Endothelial cell of umbilical vein (primary cell): ENCODE measurements around the gene GON4L. TPM values are rescaled to one million over a fixed set of nuclear protein-coding genes. Genes with fewer than 3 reads are reported as not detected.
"Not testable (repeated sequence)": the region's sequence is repeated elsewhere in the genome, so short reads cannot be mapped to it uniquely, and the experiment has no call there.

Source experiments
- BruUV-seq: library from RNA; stranded (reverse); fragments of 400-500 nt; replicated peaks from 2 replicates; lab custom pipeline; 2021; lab: Mats Ljungman, UMichigan
- CTCF ChIA-PET: fragments of 300-600, 350-600 bp; sonication (Branson Sonifier 250); formaldehyde crosslinking; loops from one replicate; lab custom pipeline; 2021; ENCODE audit warnings: antibody characterized with exemption, inconsistent platforms; lab: Charles Lee
- POLR2A ChIA-PET: fragments of 300-600, 350-600 bp; sonication (Branson Sonifier 250); formaldehyde crosslinking; loops from one replicate; lab custom pipeline; 2021; ENCODE audit warnings: antibody characterized with exemption, inconsistent platforms; lab: Charles Lee
- DNase-seq: peaks from one replicate; pipeline ENCODE4 v3.0.0-alpha.2; 2011; ENCODE audit warnings: low read depth, low spot score
- FAIRE-seq: peaks from 2 replicates; lab custom pipeline; 2011; peaks lifted over from hg19 to GRCh38; lab: Jason Lieb, UNC
- H2AFZ ChIP-seq: 2 replicates; pipeline ENCODE4 v1.6.0; 2012; ENCODE audit warnings: low read depth, low read length, control low read depth, inconsistent platforms
- H3K27ac ChIP-seq: 2 replicates; pipeline ENCODE4 v1.5.1; 2011; ENCODE audit warnings: low read depth, mild to moderate bottlenecking, control low read depth, low read length, moderate library complexity; ENCODE audit not compliant: insufficient read depth
- H3K27me3 ChIP-seq, 2 experiments: 2 replicates each; pipeline versions ENCODE4 v1.6.0 to v1.6.1; 2011; ENCODE audit warnings: low read length in 2 of 2, mixed read lengths in 1 of 2; ENCODE audit not compliant: control insufficient read depth in 2 of 2, insufficient read depth in 2 of 2
- H3K36me3 ChIP-seq, 2 experiments: 2 replicates in 1 of 2; 3 replicates in 1 of 2; pipeline ENCODE4 v1.5.1; 2011; ENCODE audit warnings: low read length in 2 of 2, mild to moderate bottlenecking in 1 of 2, moderate library complexity in 1 of 2; ENCODE audit not compliant: control insufficient read depth in 2 of 2, insufficient read depth in 2 of 2; ENCODE audit errors: extremely low read depth in 1 of 2
- H3K4me1 ChIP-seq: 3 replicates; pipeline ENCODE4 v1.5.1; 2011; ENCODE audit warnings: mild to moderate bottlenecking, low read length; ENCODE audit not compliant: control insufficient read depth, insufficient read depth; ENCODE audit errors: extremely low read depth
- H3K4me2 ChIP-seq: 2 replicates; pipeline ENCODE4 v1.6.1; 2011; ENCODE audit warnings: low read length, control low read depth, mixed read lengths; ENCODE audit not compliant: insufficient read depth
- H3K4me3 ChIP-seq, 3 experiments: fragments of 200-600 bp in 1 of 3; sonication (generic), shearing (Covaris generic) in 1 of 3; replicated peaks in 1 of 3; 2 replicates each; pipeline ENCODE4 v1.5.1; 2011 to 2016; ENCODE audit warnings: control low read depth in 3 of 3, low read length in 3 of 3, mild to moderate bottlenecking in 2 of 3, inconsistent platforms in 1 of 3, low read depth in 1 of 3, moderate library complexity in 1 of 3; ENCODE audit not compliant: insufficient read depth in 1 of 3
- H3K79me2 ChIP-seq: 2 replicates; pipeline ENCODE4 v1.6.0; 2012; ENCODE audit warnings: low read length, inconsistent platforms; ENCODE audit not compliant: control insufficient read depth, insufficient read depth
- H3K9ac ChIP-seq: replicated peaks from 2 replicates; pipeline ENCODE3; 2011; ENCODE audit warnings: low read length, control low read depth; ENCODE audit not compliant: insufficient read depth; ENCODE audit errors: extremely low read depth
- H3K9me1 ChIP-seq: replicated peaks from 3 replicates; pipeline ENCODE4 v1.6.0; 2011; ENCODE audit warnings: mild to moderate bottlenecking, low read length; ENCODE audit not compliant: control insufficient read depth, insufficient read depth; ENCODE audit errors: extremely low read depth
- H3K9me3 ChIP-seq: replicated peaks from 2 replicates; pipeline ENCODE4 v1.5.1; 2012; ENCODE audit warnings: low read length, inconsistent platforms; ENCODE audit not compliant: control insufficient read depth, insufficient read depth
- H4K20me1 ChIP-seq: replicated peaks from 2 replicates; pipeline ENCODE3; 2011; ENCODE audit warnings: mild to moderate bottlenecking, low read length; ENCODE audit not compliant: control insufficient read depth, insufficient read depth; ENCODE audit errors: extremely low read depth
- EZH2 ChIP-seq: IDR thresholded peaks from 2 replicates; pipeline ENCODE4 v1.6.1; 2012; ENCODE audit warnings: borderline replicate concordance, low read depth, mild to moderate bottlenecking, moderate library complexity, low read length, inconsistent platforms; ENCODE audit not compliant: severe bottlenecking
- FOS ChIP-seq: IDR thresholded peaks from 2 replicates; pipeline ENCODE4 v1.6.1; 2011; ENCODE audit warnings: mild to moderate bottlenecking, low read length, moderate library complexity, borderline replicate concordance; ENCODE audit not compliant: insufficient read depth
- GATA2 ChIP-seq: IDR thresholded peaks from 2 replicates; pipeline ENCODE4 v1.7.0; 2011; ENCODE audit warnings: low read depth, mild to moderate bottlenecking, moderate library complexity, mixed read lengths, low read length; ENCODE audit not compliant: insufficient read length, insufficient read depth
- JUN ChIP-seq: IDR thresholded peaks from 2 replicates; pipeline ENCODE4 v1.6.1; 2011; ENCODE audit warnings: borderline replicate concordance, low read depth; ENCODE audit not compliant: insufficient read length, insufficient read depth
- MAX ChIP-seq: IDR thresholded peaks from 2 replicates; pipeline ENCODE4 v1.6.1; 2011; ENCODE audit not compliant: insufficient read depth, insufficient read length
- MYC ChIP-seq: IDR thresholded peaks from one replicate; pipeline ENCODE4 v1.6.1; 2011; ENCODE audit warnings: mild to moderate bottlenecking, low read depth, low read length
- POLR2A ChIP-seq: IDR thresholded peaks from 2 replicates; pipeline ENCODE4 v1.6.1; 2012; ENCODE audit warnings: low read depth, mild to moderate bottlenecking, control low read depth, low read length
- POLR2AphosphoS5 ChIP-seq: IDR thresholded peaks from 2 replicates; pipeline ENCODE4 v1.6.1; 2012; ENCODE audit warnings: low read depth, mild to moderate bottlenecking, control low read depth, low read length, moderate library complexity; ENCODE audit not compliant: insufficient read depth
- dilution Hi-C: fragments of 300-500 bp; cut with MboI; formaldehyde crosslinking; loops from one replicate; pipeline ENCODE4 v1.15.0; 2019; ENCODE audit warnings: low sequenced_read_pairs; ENCODE audit not compliant: extremely low pct_ligation_motif_present
- intact Hi-C: fragments of 100-400 bp; cut with micrococcal nuclease; formaldehyde crosslinking; loops from one replicate; pipeline ENCODE4 v1.10.0; 2022
- polyA plus RNA-seq, 4 experiments: library from polyadenylated mRNA; depleted of rRNA in 3 of 4; stranded (reverse) in 3 of 4; unstranded in 1 of 4; fragments of >200 nt; gene quantifications; 2 replicates each; pipeline versions ENCODE4 v1.2.1 to v1.2.3, GENCODE V29; 2011 to 2012; ENCODE audit warnings: missing spikeins in 1 of 4
- total RNA-seq: library from RNA; stranded (reverse); gene quantifications from 2 replicates; pipeline ENCODE4 v1.2.3, GENCODE V29; 2021
- TF ChIP-seq, protein P1 (sequence below), 2 donors: IDR thresholded peaks; 1 replicate in 1 of 2; 2 replicates in 1 of 2; pipeline ENCODE4 v1.5.1; 2011; ENCODE audit warnings: low read length in 2 of 2, mild to moderate bottlenecking in 2 of 2, moderate library complexity in 2 of 2, control low read depth in 1 of 2, inconsistent platforms in 1 of 2, low read depth in 1 of 2; ENCODE audit not compliant: insufficient read depth in 1 of 2; ENCODE audit errors: extremely low read depth in 1 of 2

GON4L gene
- total and polyA plus RNA-seq, 2 donors (not counting 3 experiments of a cell fraction or from before 2014, with no cell fraction given): 30.5 to 58.7 TPM

- BruUV-seq, H4K20me1 ChIP-seq, H3K9me1 ChIP-seq, H3K4me2 ChIP-seq, H3K27ac ChIP-seq, intact Hi-C loops, H3K9ac ChIP-seq, dilution Hi-C loops, DNase-seq, H3K27me3 ChIP-seq, H2AFZ ChIP-seq, H3K4me3 ChIP-seq, H3K9me3 ChIP-seq, H3K79me2 ChIP-seq: not testable (repeated sequence)
- CTCF ChIA-PET: interaction anchor here (1.3 kb wide), 1 partner anchor 14 kb away, joined by 4 read pairs; no protein-coding TSS in a partner anchor
- Histone ChIP-seq H3K36me3 (peaks cover 13 to 25% of the 10 kb centered on the region in 2 experiments), H3K4me1 (peaks cover 24% of the 10 kb centered on the region)
- POLR2A ChIA-PET: interaction anchor here (0.7 kb wide), 1 partner anchor 89 kb away, joined by 4 read pairs; no protein-coding TSS in a partner anchor
- FAIRE-seq: peak; percentile 61
Observed at GRCh38 chr1:155895617-155896016, 38.6 kb upstream of the GON4L start.

DNA sequence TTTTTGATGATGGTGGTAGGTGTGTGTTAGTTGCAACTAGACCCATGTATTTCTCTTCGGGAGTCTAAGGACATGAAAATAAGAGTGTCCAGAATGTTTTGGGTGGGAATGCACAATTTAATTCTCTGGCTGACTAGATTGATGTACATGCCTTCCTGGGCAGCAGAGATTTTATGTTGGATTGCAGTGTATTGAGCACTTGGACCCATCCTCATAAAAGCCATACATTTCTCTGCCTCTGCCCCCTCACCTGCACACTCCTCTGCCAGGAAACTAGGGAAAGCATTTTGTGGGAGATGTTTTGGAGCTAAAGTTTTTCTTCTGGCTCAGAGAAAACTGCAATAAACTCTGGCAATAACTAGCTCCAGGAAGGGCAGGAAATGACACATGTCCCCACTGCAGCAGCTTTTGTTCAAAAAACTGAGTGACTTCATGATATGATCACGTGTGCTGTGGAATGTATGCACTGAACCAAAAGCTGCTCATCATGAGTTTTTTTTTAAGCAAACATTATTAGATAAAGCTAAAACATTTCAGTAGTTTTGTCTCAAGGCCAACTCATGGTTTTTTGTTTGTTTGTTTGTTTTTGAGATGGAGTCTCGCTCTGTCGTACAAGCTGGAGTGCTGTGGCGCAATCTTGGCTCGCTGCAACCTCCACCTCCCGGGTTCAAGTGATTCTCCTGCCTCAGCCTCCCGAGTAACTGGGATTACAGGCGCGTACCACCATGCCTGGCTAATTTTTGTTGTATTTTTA lies 36.6 kb upstream of the GON4L start:
- FAIRE-seq: peak; percentile 100
- Histone ChIP-seq H3K4me3 (peak overlapping the region in 2 of 3 experiments; percentile 16 to 49), H2AFZ (no peak overlapping the region), H3K27ac (peak overlapping the region; percentile 100), H3K9me3 (no peaks in the 10 kb centered on the region), H3K36me3 (peaks cover 0 to 6% of the 10 kb centered on the region in 2 experiments), H3K9ac (peak overlapping the region; percentile 97), H3K4me1 (peaks cover 40% of the 10 kb centered on the region), H3K4me2 (peak overlapping the region; percentile 97), H3K27me3 (no peaks in the 10 kb centered on the region), H3K9me1 (no peaks in the 10 kb centered on the region), H4K20me1 (no peaks in the 10 kb centered on the region), H3K79me2 (no peaks in the 10 kb centered on the region)
- ChIA-PET CTCF (interaction anchor here (0.5 to 1.9 kb wide), 12 partner anchors 9 to 826 kb away, joined by 3 to 6 read pairs (median 3); partner anchors contain the start of gene GON4L), POLR2A (interaction anchor here (0.6 to 2.1 kb wide), 5 partner anchors 16 to 114 kb away, joined by 3 to 14 read pairs (median 5); partner anchors contain the start of genes GON4L and SYT11)
- BruUV-seq: TSS peak; percentile 94
- TF ChIP-seq JUN (peak; percentile 98), EZH2 (no peak), MAX (peak; percentile 92), GATA2 (no peak), MYC (no peak), FOS (peak; percentile 88), POLR2AphosphoS5 (peak; percentile 76), POLR2A (no peak)
- TF ChIP-seq, protein P1, sequence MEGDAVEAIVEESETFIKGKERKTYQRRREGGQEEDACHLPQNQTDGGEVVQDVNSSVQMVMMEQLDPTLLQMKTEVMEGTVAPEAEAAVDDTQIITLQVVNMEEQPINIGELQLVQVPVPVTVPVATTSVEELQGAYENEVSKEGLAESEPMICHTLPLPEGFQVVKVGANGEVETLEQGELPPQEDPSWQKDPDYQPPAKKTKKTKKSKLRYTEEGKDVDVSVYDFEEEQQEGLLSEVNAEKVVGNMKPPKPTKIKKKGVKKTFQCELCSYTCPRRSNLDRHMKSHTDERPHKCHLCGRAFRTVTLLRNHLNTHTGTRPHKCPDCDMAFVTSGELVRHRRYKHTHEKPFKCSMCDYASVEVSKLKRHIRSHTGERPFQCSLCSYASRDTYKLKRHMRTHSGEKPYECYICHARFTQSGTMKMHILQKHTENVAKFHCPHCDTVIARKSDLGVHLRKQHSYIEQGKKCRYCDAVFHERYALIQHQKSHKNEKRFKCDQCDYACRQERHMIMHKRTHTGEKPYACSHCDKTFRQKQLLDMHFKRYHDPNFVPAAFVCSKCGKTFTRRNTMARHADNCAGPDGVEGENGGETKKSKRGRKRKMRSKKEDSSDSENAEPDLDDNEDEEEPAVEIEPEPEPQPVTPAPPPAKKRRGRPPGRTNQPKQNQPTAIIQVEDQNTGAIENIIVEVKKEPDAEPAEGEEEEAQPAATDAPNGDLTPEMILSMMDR (IDR thresholded peaks at IDR 0.05; ENCODE audit: extremely low read depth in 1 of 2, insufficient read depth in 1 of 2, low read depth in 1 of 2, low read length in 2 of 2): no peak
- dilution Hi-C loops (no loop called here), intact Hi-C loops (loop anchor here (1.0 kb wide), 1 partner anchor 33 kb away; no protein-coding TSS in a partner anchor)
- DNase-seq: peak; percentile 93
